ENCODE measurements around the gene AK1.
A peak's percentile ranks its signal among the peaks of the same experiment; 100 is the strongest.

The AK1 gene

DNA sequence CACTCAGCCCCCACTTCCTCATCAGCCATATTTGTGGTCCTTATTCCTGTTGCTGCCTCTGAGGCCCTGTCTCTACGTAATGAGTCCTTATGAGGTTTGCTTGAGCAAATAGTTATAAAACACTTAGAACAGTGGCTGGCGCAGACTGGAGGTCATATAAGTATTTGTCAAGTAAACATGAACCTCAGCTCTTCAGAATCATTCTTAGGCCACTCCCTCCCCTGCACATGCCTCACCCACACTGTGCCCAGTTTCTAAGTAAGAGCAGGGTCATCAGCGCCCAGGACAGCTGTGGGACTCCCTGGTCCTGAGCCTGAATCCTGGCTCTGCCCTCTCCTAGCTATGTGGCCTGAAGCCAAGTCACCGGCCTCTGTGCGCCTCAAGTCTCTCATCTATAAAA lies 35.4 kb upstream of the AK1 start:
- no peak overlapping the region for H3K4me3 ChIP-seq (ENCODE audit: low read depth, low read length)
- H3K36me3 ChIP-seq = no peaks in the 10 kb centered on the region
- no peaks in the 10 kb centered on the region for H3K9me3 ChIP-seq
- peaks cover 15% of the 10 kb centered on the region for H3K4me1 ChIP-seq
- TF ChIP-seq, protein P1, sequence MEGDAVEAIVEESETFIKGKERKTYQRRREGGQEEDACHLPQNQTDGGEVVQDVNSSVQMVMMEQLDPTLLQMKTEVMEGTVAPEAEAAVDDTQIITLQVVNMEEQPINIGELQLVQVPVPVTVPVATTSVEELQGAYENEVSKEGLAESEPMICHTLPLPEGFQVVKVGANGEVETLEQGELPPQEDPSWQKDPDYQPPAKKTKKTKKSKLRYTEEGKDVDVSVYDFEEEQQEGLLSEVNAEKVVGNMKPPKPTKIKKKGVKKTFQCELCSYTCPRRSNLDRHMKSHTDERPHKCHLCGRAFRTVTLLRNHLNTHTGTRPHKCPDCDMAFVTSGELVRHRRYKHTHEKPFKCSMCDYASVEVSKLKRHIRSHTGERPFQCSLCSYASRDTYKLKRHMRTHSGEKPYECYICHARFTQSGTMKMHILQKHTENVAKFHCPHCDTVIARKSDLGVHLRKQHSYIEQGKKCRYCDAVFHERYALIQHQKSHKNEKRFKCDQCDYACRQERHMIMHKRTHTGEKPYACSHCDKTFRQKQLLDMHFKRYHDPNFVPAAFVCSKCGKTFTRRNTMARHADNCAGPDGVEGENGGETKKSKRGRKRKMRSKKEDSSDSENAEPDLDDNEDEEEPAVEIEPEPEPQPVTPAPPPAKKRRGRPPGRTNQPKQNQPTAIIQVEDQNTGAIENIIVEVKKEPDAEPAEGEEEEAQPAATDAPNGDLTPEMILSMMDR (IDR thresholded peaks at IDR 0.05; ENCODE audit: low read depth, low read length) = no peak
- no peak for DNase-seq
- H3K27me3 ChIP-seq = no peaks in the 10 kb centered on the region

DNA sequence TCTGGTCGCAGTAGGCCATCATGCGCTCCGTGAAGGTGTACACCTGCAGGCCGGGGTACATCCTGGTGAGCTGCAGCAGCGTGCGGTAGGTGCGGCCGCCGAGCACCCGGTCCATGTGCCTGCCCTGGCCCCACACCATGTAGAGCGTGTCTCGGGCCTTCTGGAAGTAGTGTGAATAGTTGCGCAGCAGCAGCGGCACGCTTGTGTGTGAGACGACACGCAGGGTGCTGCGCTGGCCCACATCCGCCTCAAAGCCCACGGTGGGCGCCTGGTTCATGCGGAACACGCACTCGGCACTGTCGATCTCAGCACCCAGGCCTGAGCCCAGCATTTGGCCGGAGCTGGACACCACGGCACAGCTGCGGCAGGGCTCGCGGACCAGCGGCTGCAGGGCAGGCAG lies 34.8 kb upstream of the AK1 start:
- no peaks in the 10 kb centered on the region for H3K36me3 ChIP-seq
- H3K4me3 ChIP-seq (ENCODE audit: low read depth, low read length) = no peak overlapping the region
- TF ChIP-seq, protein P1 (IDR thresholded peaks at IDR 0.05; ENCODE audit: low read depth, low read length) = no peak
- no peaks in the 10 kb centered on the region for H3K27me3 ChIP-seq
- DNase-seq = no peak
- no peaks in the 10 kb centered on the region for H3K9me3 ChIP-seq
- H3K4me1 ChIP-seq = peaks cover 12% of the 10 kb centered on the region

GRCh38 chr9:127910613-127911205 lies 33.2 kb upstream of the AK1 start:
- H3K27me3 ChIP-seq = no peaks in the 10 kb centered on the region
- TF ChIP-seq, protein P1 (IDR thresholded peaks at IDR 0.05; ENCODE audit: low read depth, low read length) = peak; percentile 24
- no peaks in the 10 kb centered on the region for H3K9me3 ChIP-seq
- DNase-seq = peak; percentile 14
- no peaks in the 10 kb centered on the region for H3K36me3 ChIP-seq
- peaks cover 7% of the 10 kb centered on the region for H3K4me1 ChIP-seq
- no peak overlapping the region for H3K4me3 ChIP-seq (ENCODE audit: low read depth, low read length)

DNA sequence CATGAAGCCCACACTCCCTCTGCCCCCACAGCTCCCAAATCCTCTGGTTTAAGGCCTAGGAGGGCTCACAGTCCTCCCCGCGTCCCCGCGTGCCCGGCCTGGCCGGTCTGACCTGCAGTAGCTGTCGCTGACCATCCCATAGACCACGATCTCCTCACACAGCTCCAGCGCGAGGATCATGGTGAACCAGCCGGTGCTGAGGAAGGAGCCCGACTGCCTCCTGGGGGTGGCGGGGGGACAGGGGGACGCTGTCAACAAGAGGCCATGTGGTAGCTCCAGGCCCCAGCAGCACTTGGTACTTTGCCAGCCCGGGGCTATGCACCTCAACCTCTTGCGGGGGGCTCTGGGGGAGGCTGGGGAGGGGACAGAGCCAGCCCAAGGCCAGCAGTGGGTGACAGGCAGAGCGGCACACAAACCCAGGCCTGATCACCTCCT lies 32.4 kb upstream of the AK1 start:
- Histone ChIP-seq H3K27me3 (no peaks in the 10 kb centered on the region), H3K9me3 (no peaks in the 10 kb centered on the region), H3K36me3 (no peaks in the 10 kb centered on the region), H3K4me1 (peaks cover under 1% of the 10 kb centered on the region), H3K4me3 (ENCODE audit: low read depth, low read length) (no peak overlapping the region)
- TF ChIP-seq, protein P1 (IDR thresholded peaks at IDR 0.05; ENCODE audit: low read depth, low read length) = no peak
- DNase-seq = no peak

GRCh38 chr9:127908660-127908926 lies 31.1 kb upstream of the AK1 start:
- no peaks in the 10 kb centered on the region for H3K9me3 ChIP-seq
- no peak for DNase-seq
- TF ChIP-seq, protein P1 (IDR thresholded peaks at IDR 0.05; ENCODE audit: low read depth, low read length) = no peak
- no peaks in the 10 kb centered on the region for H3K27me3 ChIP-seq
- no peak overlapping the region for H3K4me3 ChIP-seq (ENCODE audit: low read depth, low read length)
- peaks cover 8% of the 10 kb centered on the region for H3K4me1 ChIP-seq
- H3K36me3 ChIP-seq = no peaks in the 10 kb centered on the region

GRCh38 chr9:127907867-127908659 lies 30.6 kb upstream of the AK1 start:
- no peak overlapping the region for H3K4me3 ChIP-seq (ENCODE audit: low read depth, low read length)
- DNase-seq = no peak
- H3K4me1 ChIP-seq = peaks cover 8% of the 10 kb centered on the region
- no peaks in the 10 kb centered on the region for H3K36me3 ChIP-seq
- TF ChIP-seq, protein P1 (IDR thresholded peaks at IDR 0.05; ENCODE audit: low read depth, low read length) = no peak
- no peaks in the 10 kb centered on the region for H3K9me3 ChIP-seq
- H3K27me3 ChIP-seq = no peaks in the 10 kb centered on the region
